OCI-LY7 (cell line): ENCODE data around the gene KCNH6. TPM values are rescaled to one million over a fixed set of nuclear protein-coding genes. Genes with fewer than 3 reads are reported as not detected.

ENCODE experiments used
- BruUV-seq: library from RNA; stranded (reverse); fragments of 400-500 nt; replicated peaks from 2 replicates; lab custom pipeline; 2021; lab: Mats Ljungman, UMichigan
- CTCF ChIA-PET: fragments of 300-600 bp; sonication (Branson Sonifier 250); formaldehyde crosslinking; loops from one replicate; lab custom pipeline; 2022; ENCODE audit warnings: antibody characterized with exemption; ENCODE audit not compliant: unreplicated experiment; lab: Charles Lee
- POLR2A ChIA-PET: fragments of 300-600 bp; sonication (Branson Sonifier 250); formaldehyde crosslinking; loops from one replicate; lab custom pipeline; 2022; ENCODE audit warnings: antibody characterized with exemption; lab: Charles Lee
- DNase-seq: peaks from one replicate; pipeline ENCODE4 v3.0.0-alpha.2; 2015; ENCODE audit warnings: low spot score
- H2AFZ ChIP-seq: fragments of 200-600 bp; sonication (generic), shearing (Covaris generic); 2 replicates; pipeline ENCODE4 v1.6.1; 2014; ENCODE audit warnings: mild to moderate bottlenecking, antibody characterized with exemption, low read length, moderate library complexity
- H3K27ac ChIP-seq: fragments of 200-600 bp; sonication (generic); 2 replicates; pipeline ENCODE4 v1.5.1; 2014; ENCODE audit warnings: mixed run types, low read depth, mild to moderate bottlenecking, moderate library complexity, low read length, inconsistent platforms; ENCODE audit not compliant: poor library complexity, severe bottlenecking
- H3K36me3 ChIP-seq: fragments of 200-600 bp; sonication (generic); 2 replicates; pipeline ENCODE4 v1.6.1; 2014; ENCODE audit warnings: mild to moderate bottlenecking, antibody characterized with exemption, low read length, moderate library complexity, mixed read lengths; ENCODE audit not compliant: insufficient read depth
- H3K4me1 ChIP-seq: fragments of 200-600 bp; sonication (generic); 2 replicates; pipeline ENCODE4 v1.5.1; 2014; ENCODE audit warnings: mild to moderate bottlenecking, low read length; ENCODE audit not compliant: insufficient read depth, poor library complexity, severe bottlenecking
- H3K4me2 ChIP-seq: fragments of 200-600 bp; sonication (generic); 2 replicates; pipeline ENCODE4 v1.6.1; 2014; ENCODE audit warnings: mild to moderate bottlenecking, low read length
- H3K4me3 ChIP-seq: fragments of 200-600 bp; sonication (generic); 2 replicates; pipeline ENCODE4 v1.5.1; 2014; ENCODE audit warnings: mild to moderate bottlenecking, low read depth, low read length; ENCODE audit not compliant: poor library complexity, severe bottlenecking
- H3K79me2 ChIP-seq: fragments of 200-600 bp; sonication (generic); 2 replicates; pipeline ENCODE4 v1.6.1; 2016; ENCODE audit warnings: low read depth, mild to moderate bottlenecking, low read length, moderate library complexity, mixed read lengths; ENCODE audit not compliant: insufficient read depth
- H3K9me2 ChIP-seq: fragments of 200-600 bp; sonication (generic); 2 replicates; pipeline ENCODE4 v1.6.1; 2016; ENCODE audit warnings: mild to moderate bottlenecking, low read length, mixed read lengths; ENCODE audit not compliant: insufficient read depth
- H3K9me3 ChIP-seq: fragments of 200-600 bp; sonication (generic); 2 replicates; pipeline ENCODE4 v1.6.1; 2014; ENCODE audit warnings: mild to moderate bottlenecking, mixed run types, low read length, mixed read lengths
- H4K20me1 ChIP-seq: fragments of 200-600 bp; sonication (generic); 2 replicates; pipeline ENCODE4 v1.6.1; 2014; ENCODE audit warnings: mild to moderate bottlenecking, antibody characterized with exemption, low read length, moderate library complexity, mixed read lengths; ENCODE audit not compliant: insufficient read depth
- CTCF ChIP-seq: fragments of 200-600 bp; sonication (generic); conservative IDR thresholded peaks from 2 replicates; pipeline ENCODE4 v1.5.1; 2014; ENCODE audit warnings: mild to moderate bottlenecking, antibody characterized with exemption, low read length, moderate library complexity, mixed read lengths
- EZH2phosphoT487 ChIP-seq: fragments of 200-600 bp; sonication (generic); IDR thresholded peaks from 2 replicates; pipeline ENCODE4 v1.6.1; 2018; ENCODE audit warnings: low read depth, borderline replicate concordance, mild to moderate bottlenecking, mixed run types, antibody characterized with exemption, low read length, moderate library complexity, mixed read lengths
- intact Hi-C: fragments of 100-400 bp; cut with micrococcal nuclease; formaldehyde crosslinking; loops from one replicate; pipeline ENCODE4 v1.10.0; 2022; ENCODE audit not compliant: unreplicated experiment
- total RNA-seq, 2 experiments: library from RNA; depleted of rRNA in 1 of 2; stranded (reverse); fragments of >200 nt in 1 of 2; shearing (Covaris generic) in 1 of 2; gene quantifications; 2 replicates each; pipeline ENCODE4 v1.2.3, GENCODE V29; 2014 to 2022

Gene KCNH6
- total RNA-seq, 2 experiments from 2014 or later = not detected

DNA sequence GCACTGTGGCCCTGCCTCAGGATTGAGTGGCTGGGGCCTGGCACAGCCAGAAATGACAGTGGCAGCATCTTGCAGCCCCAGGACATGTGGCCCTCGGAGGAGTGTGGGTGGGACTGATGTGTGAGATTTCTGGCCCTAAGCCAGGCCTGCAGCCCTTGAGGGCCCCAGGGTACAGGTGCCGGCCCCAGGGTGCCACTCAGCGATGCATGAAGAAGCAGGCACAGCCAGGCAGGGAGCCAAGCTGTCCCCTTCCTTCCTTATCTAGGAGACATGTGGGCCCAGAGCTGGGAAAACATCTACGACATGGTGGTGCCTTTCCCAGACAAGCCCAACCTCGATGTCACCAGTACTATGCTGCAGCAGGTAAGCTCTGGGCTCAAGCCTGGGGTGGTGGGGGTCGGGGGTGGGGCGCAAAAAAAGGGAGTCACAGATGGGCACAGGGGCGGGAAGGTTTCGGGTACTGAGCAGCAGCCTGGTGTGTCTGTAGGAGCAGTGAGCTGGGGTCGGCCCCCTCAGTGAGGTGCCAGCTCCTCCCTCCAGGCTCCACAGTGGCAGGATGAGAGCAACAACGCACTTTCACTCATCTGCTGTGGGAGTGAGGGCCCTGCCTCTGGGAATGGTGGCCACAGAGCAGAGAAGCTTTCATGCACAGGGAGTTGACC is 42.2 kb upstream of the KCNH6 start:
- ChIA-PET POLR2A (no interaction called here), CTCF (interaction anchor here (0.6 kb wide), 1 partner anchor 87 kb away, joined by 3 read pairs; no protein-coding TSS in a partner anchor)
- TF ChIP-seq EZH2phosphoT487 = no peak
- no peak for TF ChIP-seq CTCF
- Histone ChIP-seq H3K4me2 (no peak overlapping the region), H3K9me3 (no peaks in the 10 kb centered on the region), H3K27ac (no peak overlapping the region), H3K4me1 (peaks cover 8% of the 10 kb centered on the region), H3K9me2 (no peaks in the 10 kb centered on the region), H3K4me3 (no peak overlapping the region), H2AFZ (no peak overlapping the region), H3K79me2 (no peaks in the 10 kb centered on the region), H4K20me1 (no peaks in the 10 kb centered on the region), H3K36me3 (no peaks in the 10 kb centered on the region)
- BruUV-seq = no TSS peak
- intact Hi-C loops = no loop called here
- peak; percentile 29 for DNase-seq

- no TSS peak for BruUV-seq
- H3K36me3 ChIP-seq = no peaks in the 10 kb centered on the region
- DNase-seq = no peak
- no peak overlapping the region for H3K4me2 ChIP-seq
- no peak for TF ChIP-seq EZH2phosphoT487
- no peak for TF ChIP-seq CTCF
- H3K9me3 ChIP-seq = no peaks in the 10 kb centered on the region
- CTCF ChIA-PET = no interaction called here
- intact Hi-C loops = no loop called here
- H3K27ac ChIP-seq = no peak overlapping the region
- no peaks in the 10 kb centered on the region for H3K79me2 ChIP-seq
- H3K4me1 ChIP-seq = peaks cover 12% of the 10 kb centered on the region
- no peaks in the 10 kb centered on the region for H3K9me2 ChIP-seq
- no peak overlapping the region for H3K4me3 ChIP-seq
- no peaks in the 10 kb centered on the region for H4K20me1 ChIP-seq
- H2AFZ ChIP-seq = no peak overlapping the region
- POLR2A ChIA-PET = no interaction called here
Observed at GRCh38 chr17:63481488-63481870, 41.7 kb upstream of the KCNH6 start.

- H3K36me3 ChIP-seq = no peaks in the 10 kb centered on the region
- no peak overlapping the region for H3K4me3 ChIP-seq
- CTCF ChIA-PET = no interaction called here
- TF ChIP-seq CTCF (no peak), EZH2phosphoT487 (no peak)
- no peak overlapping the region for H3K27ac ChIP-seq
- no peak overlapping the region for H3K4me2 ChIP-seq
- H3K9me2 ChIP-seq = no peaks in the 10 kb centered on the region
- intact Hi-C loops = no loop called here
- no peaks in the 10 kb centered on the region for H4K20me1 ChIP-seq
- POLR2A ChIA-PET = no interaction called here
- no TSS peak for BruUV-seq
- peaks cover 16% of the 10 kb centered on the region for H3K4me1 ChIP-seq
- no peaks in the 10 kb centered on the region for H3K9me3 ChIP-seq
- DNase-seq = no peak
- H3K79me2 ChIP-seq = no peaks in the 10 kb centered on the region
- no peak overlapping the region for H2AFZ ChIP-seq
Observed at GRCh38 chr17:63482509-63482908, 40.6 kb upstream of the KCNH6 start.
